Measurements from ENCODE around the gene FAM187B.

Gene FAM187B

GRCh38 chr19:35195830-35196229 lies 32.7 kb downstream of the FAM187B start:
- TF ChIP-seq ZNF792 (tag by site-specific recombination; IDR thresholded peaks at IDR 0.05): no peak
- TF ChIP-seq WT1 (tag by site-specific recombination; IDR thresholded peaks at IDR 0.05): no peak
- TF ChIP-seq ZNF530 (tag by site-specific recombination; IDR thresholded peaks at IDR 0.05; ENCODE audit: low read depth): no peak
- no peak for TF ChIP-seq REST (tag by site-specific recombination; IDR thresholded peaks at IDR 0.05)
- no peak for TF ChIP-seq ZNF48 (tag by site-specific recombination; IDR thresholded peaks at IDR 0.05)
- TF ChIP-seq ZBTB20 (tag by site-specific recombination; IDR thresholded peaks at IDR 0.05): no peak
- TF ChIP-seq ZNF292 (tag by site-specific recombination; IDR thresholded peaks at IDR 0.05; ENCODE audit: borderline replicate concordance, low read depth): no peak
- TF ChIP-seq GLI2 (tag by site-specific recombination; IDR thresholded peaks at IDR 0.05; ENCODE audit: borderline replicate concordance, low read depth): no peak
- no peak for TF ChIP-seq EGR2 (tag by site-specific recombination; IDR thresholded peaks at IDR 0.05; ENCODE audit: low read depth)
- TF ChIP-seq ZNF596 (tag by site-specific recombination; IDR thresholded peaks at IDR 0.05): no peak
- TF ChIP-seq ZIC2 (tag by site-specific recombination; IDR thresholded peaks at IDR 0.05): no peak
- no peak for TF ChIP-seq ZNF223 (tag by site-specific recombination; IDR thresholded peaks at IDR 0.05)
- TF ChIP-seq YY2 (tag by site-specific recombination; IDR thresholded peaks at IDR 0.05): no peak
- no peak for TF ChIP-seq ZNF341 (tag by site-specific recombination; IDR thresholded peaks at IDR 0.05; ENCODE audit: low read depth)
- no peak for TF ChIP-seq ZNF335 (tag by site-specific recombination; conservative IDR thresholded peaks at IDR 0.05)
- no peak for TF ChIP-seq ZNF280C (tag by site-specific recombination; IDR thresholded peaks at IDR 0.05)
- TF ChIP-seq ZNF558 (tag by site-specific recombination; IDR thresholded peaks at IDR 0.05): no peak
- TF ChIP-seq ZNF513 (tag by site-specific recombination; IDR thresholded peaks at IDR 0.05): no peak
- Histone ChIP-seq H3K27ac (ENCODE audit: extremely low read depth, low read depth, low read length) (no peak overlapping the region), H3K4me3 (ENCODE audit: low read depth, low read length) (no peak overlapping the region), H3K9me3 (ENCODE audit: control insufficient read depth, insufficient read depth, low read depth, low read length) (peaks cover 4% of the 10 kb centered on the region), H3K36me3 (ENCODE audit: control insufficient read depth in 2 of 2, insufficient read depth in 1 of 2, low read length in 2 of 2) (no peaks in the 10 kb centered on the region; a peak in 1 of 3 replicates), H3K4me1 (ENCODE audit: control insufficient read depth, insufficient read depth, low read length) (no peaks in the 10 kb centered on the region)
- ChIA-PET CTCF (interaction anchor here (0.6 to 0.9 kb wide), 2 partner anchors 81 to 129 kb away, joined by 3 to 4 read pairs; no protein-coding TSS in a partner anchor), POLR2A (no interaction called here)
